Activated T-helper 2 cell treated with anti-CD3 and anti-CD28 coated beads, Interferon-gamma antibody, Interleukin-2, Interleukin-4, amounts not matched to agents 10 μg/mL and 5 μg/mL and 100 μg/mL, durations not matched to agents 14 hours and 24 hours and 36 hours (primary cell): ENCODE data around the gene ITGA3. TPM values are rescaled to one million over a fixed set of nuclear protein-coding genes. Genes with fewer than 3 reads are reported as not detected.

ENCODE experiments used
- DNase-seq: peaks from one replicate; pipeline ENCODE4 v3.0.0; 2021; ENCODE audit warnings: low spot score
- H3K27ac Mint-ChIP-seq: one replicate; pipeline ENCODE4 v1.8.0; 2021; ENCODE audit warnings: mixed read lengths
- H3K27me3 Mint-ChIP-seq: one replicate; pipeline ENCODE4 v1.8.0; 2021; ENCODE audit warnings: low read depth, mixed read lengths
- H3K36me3 Mint-ChIP-seq: one replicate; pipeline ENCODE4 v1.8.0; 2021; ENCODE audit warnings: low read depth, mixed read lengths
- H3K4me1 Mint-ChIP-seq: one replicate; pipeline ENCODE4 v1.8.0; 2021; ENCODE audit warnings: low read depth, mixed read lengths
- H3K4me3 Mint-ChIP-seq: one replicate; pipeline ENCODE4 v1.8.0; 2021; ENCODE audit warnings: low read depth, mild to moderate bottlenecking, moderate library complexity, mixed read lengths
- H3K9me3 Mint-ChIP-seq: one replicate; pipeline ENCODE4 v1.8.0; 2021; ENCODE audit warnings: mixed read lengths
- intact Hi-C: fragments of 100-400 bp; cut with micrococcal nuclease; formaldehyde crosslinking; loops from one replicate; pipeline ENCODE4 v1.15.1; 2023
- total RNA-seq: library from RNA; stranded (reverse); gene quantifications from 2 replicates; pipeline ENCODE4 v1.2.3, GENCODE V29; 2022

ITGA3 gene
- total RNA-seq, 1 donor from 2014 or later, result 10.1 TPM

- Mint-ChIP-seq H3K27ac (no peak overlapping the region), H3K4me3 (no peak overlapping the region), H3K4me1 (peaks cover 8% of the 10 kb centered on the region), H3K36me3 (no peaks in the 10 kb centered on the region), H3K27me3 (peaks cover 37% of the 10 kb centered on the region), H3K9me3 (no peaks in the 10 kb centered on the region)
- intact Hi-C loops, result loop anchor here (2.0 kb wide), 2 partner anchors 45 to 83 kb away; no protein-coding TSS in a partner anchor
- DNase-seq, result no peak
Measured at GRCh38 chr17:50115756-50116155, 59.8 kb downstream of the ITGA3 start.

GRCh38 chr17:50117202-50118051, 61.5 kb downstream of the ITGA3 start:
- H3K36me3 Mint-ChIP-seq, result no peaks in the 10 kb centered on the region
- peak; percentile 58 for DNase-seq
- H3K27ac Mint-ChIP-seq, result no peak overlapping the region
- H3K9me3 Mint-ChIP-seq, result no peaks in the 10 kb centered on the region
- peaks cover 47% of the 10 kb centered on the region for H3K27me3 Mint-ChIP-seq
- H3K4me3 Mint-ChIP-seq, result no peak overlapping the region
- intact Hi-C loops, result no loop called here
- H3K4me1 Mint-ChIP-seq, result peaks cover 8% of the 10 kb centered on the region

- H3K9me3 Mint-ChIP-seq, result no peaks in the 10 kb centered on the region
- intact Hi-C loops, result no loop called here
- H3K4me3 Mint-ChIP-seq, result no peak overlapping the region
- no peaks in the 10 kb centered on the region for H3K36me3 Mint-ChIP-seq
- H3K4me1 Mint-ChIP-seq, result peaks cover 8% of the 10 kb centered on the region
- DNase-seq, result no peak
- no peak overlapping the region for H3K27ac Mint-ChIP-seq
- H3K27me3 Mint-ChIP-seq, result peaks cover 53% of the 10 kb centered on the region
Measured at GRCh38 chr17:50118076-50118827, 62.3 kb downstream of the ITGA3 start.

GRCh38 chr17:50118828-50119218, 62.9 kb downstream of the ITGA3 start:
- Mint-ChIP-seq H3K4me1 (peaks cover 8% of the 10 kb centered on the region), H3K9me3 (no peaks in the 10 kb centered on the region), H3K4me3 (no peak overlapping the region), H3K27ac (no peak overlapping the region), H3K27me3 (peaks cover 53% of the 10 kb centered on the region), H3K36me3 (no peaks in the 10 kb centered on the region)
- DNase-seq, result no peak
- intact Hi-C loops, result no loop called here

GRCh38 chr17:50120475-50121253, 64.8 kb downstream of the ITGA3 start:
- Mint-ChIP-seq H3K9me3 (no peaks in the 10 kb centered on the region), H3K27ac (no peak overlapping the region), H3K4me3 (no peak overlapping the region), H3K4me1 (peaks cover 3% of the 10 kb centered on the region), H3K27me3 (peaks cover 52% of the 10 kb centered on the region), H3K36me3 (no peaks in the 10 kb centered on the region)
- intact Hi-C loops, result no loop called here
- no peak for DNase-seq

- Mint-ChIP-seq H3K27me3 (peaks cover 54% of the 10 kb centered on the region), H3K9me3 (no peaks in the 10 kb centered on the region), H3K27ac (no peak overlapping the region), H3K4me1 (peaks cover 2% of the 10 kb centered on the region), H3K36me3 (no peaks in the 10 kb centered on the region), H3K4me3 (no peak overlapping the region)
- DNase-seq, result no peak
- intact Hi-C loops, result no loop called here
Measured at GRCh38 chr17:50122945-50123344, 67.0 kb downstream of the ITGA3 start.

GRCh38 chr17:50123649-50124349, 67.9 kb downstream of the ITGA3 start:
- H3K4me3 Mint-ChIP-seq, result no peak overlapping the region
- H3K27ac Mint-ChIP-seq, result no peak overlapping the region
- no peaks in the 10 kb centered on the region for H3K9me3 Mint-ChIP-seq
- H3K36me3 Mint-ChIP-seq, result no peaks in the 10 kb centered on the region
- DNase-seq, result no peak
- intact Hi-C loops, result no loop called here
- H3K4me1 Mint-ChIP-seq, result peaks cover 10% of the 10 kb centered on the region
- peaks cover 55% of the 10 kb centered on the region for H3K27me3 Mint-ChIP-seq

- H3K4me1 Mint-ChIP-seq, result peaks cover 10% of the 10 kb centered on the region
- H3K27ac Mint-ChIP-seq, result no peak overlapping the region
- DNase-seq, result no peak
- H3K4me3 Mint-ChIP-seq, result no peak overlapping the region
- H3K27me3 Mint-ChIP-seq, result peaks cover 45% of the 10 kb centered on the region
- no peaks in the 10 kb centered on the region for H3K9me3 Mint-ChIP-seq
- H3K36me3 Mint-ChIP-seq, result no peaks in the 10 kb centered on the region
- intact Hi-C loops, result no loop called here
Measured at GRCh38 chr17:50125420-50125997, 69.6 kb downstream of the ITGA3 start.

- DNase-seq, result no peak
- Mint-ChIP-seq H3K4me3 (no peak overlapping the region), H3K9me3 (no peaks in the 10 kb centered on the region), H3K36me3 (peaks cover 21% of the 10 kb centered on the region), H3K27ac (no peak overlapping the region), H3K4me1 (peaks cover 22% of the 10 kb centered on the region), H3K27me3 (peaks cover 34% of the 10 kb centered on the region)
- intact Hi-C loops, result no loop called here
Measured at GRCh38 chr17:50127697-50128361, 71.9 kb downstream of the ITGA3 start.

GRCh38 chr17:50128441-50129352, 72.8 kb downstream of the ITGA3 start:
- no peaks in the 10 kb centered on the region for H3K9me3 Mint-ChIP-seq
- no peak for DNase-seq
- intact Hi-C loops, result no loop called here
- peak overlapping the region; percentile 73 for H3K4me3 Mint-ChIP-seq
- peaks cover 27% of the 10 kb centered on the region for H3K36me3 Mint-ChIP-seq
- H3K27me3 Mint-ChIP-seq, result peaks cover 31% of the 10 kb centered on the region
- peak overlapping the region; percentile 64 for H3K27ac Mint-ChIP-seq
- H3K4me1 Mint-ChIP-seq, result peaks cover 22% of the 10 kb centered on the region

GRCh38 chr17:50129353-50129727, 73.4 kb downstream of the ITGA3 start:
- intact Hi-C loops, result no loop called here
- H3K4me3 Mint-ChIP-seq, result peak overlapping the region; percentile 72
- peaks cover 31% of the 10 kb centered on the region for H3K36me3 Mint-ChIP-seq
- no peak overlapping the region for H3K27ac Mint-ChIP-seq
- peaks cover 22% of the 10 kb centered on the region for H3K4me1 Mint-ChIP-seq
- H3K9me3 Mint-ChIP-seq, result no peaks in the 10 kb centered on the region
- no peak for DNase-seq
- peaks cover 31% of the 10 kb centered on the region for H3K27me3 Mint-ChIP-seq
